ENCODE measurements around the gene KLHL5.

DNA sequence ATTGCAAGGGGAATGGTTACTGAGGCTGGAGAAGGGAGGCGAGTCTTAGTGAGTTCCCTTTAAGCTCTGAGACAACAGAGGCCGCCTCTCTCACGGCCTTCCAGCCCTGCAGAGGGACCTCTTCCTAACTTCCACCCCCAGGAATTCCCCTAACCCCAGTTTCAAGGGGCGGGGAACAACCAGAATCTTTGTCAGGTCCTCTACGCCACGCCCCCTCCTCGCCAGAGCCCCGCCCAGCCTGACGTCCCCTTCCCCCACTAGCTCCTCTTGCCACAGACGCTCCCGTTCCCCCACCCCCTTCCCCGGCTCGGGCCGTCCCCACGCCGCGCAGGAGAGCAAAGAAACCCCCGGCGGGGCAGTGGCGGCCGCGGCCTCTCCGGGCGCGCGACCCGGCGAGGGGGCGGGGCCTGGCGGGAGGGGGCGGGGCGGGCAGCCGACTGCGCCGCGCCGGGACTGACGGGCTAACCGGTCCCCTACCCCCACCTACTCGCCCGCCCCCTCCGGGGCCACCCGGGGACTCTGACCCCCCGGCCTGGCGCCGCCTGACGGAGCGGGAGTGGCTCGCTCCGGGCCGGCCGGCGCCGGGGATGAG, 17.6 kb upstream of the KLHL5 start:
- TF ChIP-seq, protein P1, sequence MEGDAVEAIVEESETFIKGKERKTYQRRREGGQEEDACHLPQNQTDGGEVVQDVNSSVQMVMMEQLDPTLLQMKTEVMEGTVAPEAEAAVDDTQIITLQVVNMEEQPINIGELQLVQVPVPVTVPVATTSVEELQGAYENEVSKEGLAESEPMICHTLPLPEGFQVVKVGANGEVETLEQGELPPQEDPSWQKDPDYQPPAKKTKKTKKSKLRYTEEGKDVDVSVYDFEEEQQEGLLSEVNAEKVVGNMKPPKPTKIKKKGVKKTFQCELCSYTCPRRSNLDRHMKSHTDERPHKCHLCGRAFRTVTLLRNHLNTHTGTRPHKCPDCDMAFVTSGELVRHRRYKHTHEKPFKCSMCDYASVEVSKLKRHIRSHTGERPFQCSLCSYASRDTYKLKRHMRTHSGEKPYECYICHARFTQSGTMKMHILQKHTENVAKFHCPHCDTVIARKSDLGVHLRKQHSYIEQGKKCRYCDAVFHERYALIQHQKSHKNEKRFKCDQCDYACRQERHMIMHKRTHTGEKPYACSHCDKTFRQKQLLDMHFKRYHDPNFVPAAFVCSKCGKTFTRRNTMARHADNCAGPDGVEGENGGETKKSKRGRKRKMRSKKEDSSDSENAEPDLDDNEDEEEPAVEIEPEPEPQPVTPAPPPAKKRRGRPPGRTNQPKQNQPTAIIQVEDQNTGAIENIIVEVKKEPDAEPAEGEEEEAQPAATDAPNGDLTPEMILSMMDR (IDR thresholded peaks at IDR 0.05; ENCODE audit: low read depth, low read length), result peak; percentile 10
- no peak for TF ChIP-seq POLR2A (IDR thresholded peaks at IDR 0.05; ENCODE audit: extremely low read depth, insufficient read length)
